Neural progenitor cell (in vitro differentiated cells): ENCODE data around the gene NCF2. TPM values are rescaled to one million over a fixed set of nuclear protein-coding genes. Genes with fewer than 3 reads are reported as not detected.

Experiments used
- DNase-seq: peaks from one replicate; pipeline ENCODE4 v3.0.0-alpha.2; 2016; ENCODE audit warnings: low spot score
- H2AFZ ChIP-seq: fragments of 200-600 bp; sonication (generic); replicated peaks from 2 replicates; pipeline ENCODE4 v1.6.1; 2016; ENCODE audit warnings: antibody characterized with exemption
- H3F3A ChIP-seq: fragments of 200-600 bp; sonication (generic); 2 replicates; pipeline ENCODE4 v1.6.1; 2016; ENCODE audit warnings: antibody characterized with exemption, low read depth
- H3K27ac ChIP-seq: fragments of 200-600 bp; sonication (generic); 2 replicates; pipeline ENCODE4 v1.5.1; 2016; ENCODE audit warnings: mild to moderate bottlenecking
- H3K27me3 ChIP-seq: fragments of 200-600 bp; sonication (generic); 2 replicates; pipeline ENCODE4 v1.6.1; 2016; ENCODE audit warnings: mild to moderate bottlenecking, moderate library complexity
- H3K36me3 ChIP-seq: fragments of 200-600 bp; sonication (generic); 2 replicates; pipeline ENCODE4 v1.5.1; 2016
- H3K4me1 ChIP-seq: fragments of 200-600 bp; sonication (generic); 2 replicates; pipeline ENCODE4 v1.6.1; 2016; ENCODE audit warnings: mixed run types
- H3K4me2 ChIP-seq: fragments of 200-600 bp; sonication (generic); 2 replicates; pipeline ENCODE4 v1.6.1; 2016
- H3K4me3 ChIP-seq: fragments of 200-600 bp; sonication (generic); 2 replicates; pipeline ENCODE4 v1.5.1; 2016
- H3K79me2 ChIP-seq: fragments of 200-600 bp; sonication (generic); 2 replicates; pipeline ENCODE4 v1.6.1; 2016; ENCODE audit warnings: low read depth
- H3K9ac ChIP-seq: fragments of 200-600 bp; sonication (generic); 2 replicates; pipeline ENCODE4 v1.6.1; 2016
- H3K9me3 ChIP-seq: fragments of 200-600 bp; sonication (generic); 2 replicates; pipeline ENCODE4 v1.5.1; 2016; ENCODE audit warnings: low read depth
- H4K20me1 ChIP-seq: fragments of 200-600 bp; sonication (generic); 2 replicates; pipeline ENCODE4 v1.6.1; 2016; ENCODE audit warnings: low read depth
- H3K27ac Mint-ChIP-seq: 3 replicates; pipeline ENCODE4 v1.8.0; 2021; ENCODE audit warnings: mixed read lengths
- H3K27me3 Mint-ChIP-seq: 2 replicates; pipeline ENCODE4 v1.8.0; 2022; ENCODE audit warnings: low read depth, mild to moderate bottlenecking, inconsistent platforms, moderate library complexity, mixed read lengths; ENCODE audit not compliant: insufficient read depth
- H3K36me3 Mint-ChIP-seq: 3 replicates; pipeline ENCODE4 v1.8.0; 2021; ENCODE audit warnings: mixed read lengths
- H3K4me1 Mint-ChIP-seq: 3 replicates; pipeline ENCODE4 v1.8.0; 2021; ENCODE audit warnings: mixed read lengths
- H3K4me3 Mint-ChIP-seq: 3 replicates; pipeline ENCODE4 v1.8.0; 2021; ENCODE audit warnings: mild to moderate bottlenecking, moderate library complexity, mixed read lengths
- H3K9me3 Mint-ChIP-seq: 3 replicates; pipeline ENCODE4 v1.8.0; 2020; ENCODE audit warnings: mixed read lengths
- CTCF ChIP-seq: fragments of 200-600 bp; sonication (generic); IDR thresholded peaks from 2 replicates; pipeline ENCODE4 v1.5.1; 2017; ENCODE audit warnings: antibody characterized with exemption, mild to moderate bottlenecking
- EZH2 ChIP-seq: fragments of 200-600 bp; sonication (generic); IDR thresholded peaks from 2 replicates; pipeline ENCODE4 v1.6.1; 2017; ENCODE audit warnings: antibody characterized with exemption, mild to moderate bottlenecking, moderate library complexity
- EZH2phosphoT487 ChIP-seq: fragments of 200-600 bp; sonication (generic); IDR thresholded peaks from 2 replicates; pipeline ENCODE4 v1.6.1; 2017; ENCODE audit warnings: antibody characterized with exemption
- total RNA-seq: library from RNA; depleted of rRNA; stranded (reverse); fragments of >200 nt; gene quantifications from 2 replicates; pipeline ENCODE4 v1.2.3, GENCODE V29; 2015; ENCODE audit warnings: low replicate concordance

Gene NCF2
- total RNA-seq, 1 donor from 2014 or later, result not detected

GRCh38 chr1:183636334-183636682 is 46.0 kb upstream of the NCF2 start:
- Histone ChIP-seq H3F3A (peaks cover 24% of the 10 kb centered on the region), H3K9me3 (no peaks in the 10 kb centered on the region), H3K36me3 (no peaks in the 10 kb centered on the region), H3K4me1 (peaks cover 28% of the 10 kb centered on the region), H3K4me2 (peak overlapping the region; percentile 94), H3K27ac (no peak overlapping the region), H3K79me2 (peaks cover 37% of the 10 kb centered on the region), H3K27me3 (peaks cover 19% of the 10 kb centered on the region), H2AFZ (peak overlapping the region; percentile 11), H4K20me1 (peaks cover 30% of the 10 kb centered on the region), H3K9ac (no peak overlapping the region), H3K4me3 (peak overlapping the region; percentile 80)
- DNase-seq, result no peak
- Mint-ChIP-seq H3K27ac (peak overlapping the region; percentile 54), H3K4me3 (peak overlapping the region; percentile 100), H3K27me3 (peaks cover 8% of the 10 kb centered on the region), H3K4me1 (peaks cover 40% of the 10 kb centered on the region), H3K9me3 (no peaks in the 10 kb centered on the region), H3K36me3 (no peaks in the 10 kb centered on the region)
- TF ChIP-seq EZH2, result no peak
- TF ChIP-seq CTCF, result no peak

GRCh38 chr1:183635606-183636333 is 45.5 kb upstream of the NCF2 start, which contains the start of gene ARPC5:
Gene ARPC5 (minus strand): TSS chr1:183635783. CDS start chr1:183635659, 124 bp downstream.
- no peaks in the 10 kb centered on the region for H3K9me3 ChIP-seq
- peaks cover 28% of the 10 kb centered on the region for H3K4me1 ChIP-seq
- H3K9me3 Mint-ChIP-seq, result no peaks in the 10 kb centered on the region
- H3K27me3 Mint-ChIP-seq, result peaks cover 8% of the 10 kb centered on the region
- H3F3A ChIP-seq, result peaks cover 24% of the 10 kb centered on the region
- peaks cover 42% of the 10 kb centered on the region for H3K4me1 Mint-ChIP-seq
- H3K4me2 ChIP-seq, result peak within 1 kb of the TSS; percentile 94
- peaks cover 19% of the 10 kb centered on the region for H3K27me3 ChIP-seq
- peak within 1 kb of the TSS; percentile 100 for H3K4me3 Mint-ChIP-seq
- H3K36me3 ChIP-seq, result no peaks in the 10 kb centered on the region
- TF ChIP-seq EZH2phosphoT487 (no peak), CTCF (no peak), EZH2 (no peak)
- peaks cover 30% of the 10 kb centered on the region for H4K20me1 ChIP-seq
- peak within 1 kb of the TSS; percentile 45 for H2AFZ ChIP-seq
- peaks cover 1% of the 10 kb centered on the region for H3K36me3 Mint-ChIP-seq
- H3K79me2 ChIP-seq, result peaks cover 37% of the 10 kb centered on the region
- H3K9ac ChIP-seq, result peak within 1 kb of the TSS; percentile 45
- H3K4me3 ChIP-seq, result peak within 1 kb of the TSS; percentile 80
- peak; percentile 96 for DNase-seq
- peak within 1 kb of the TSS; percentile 99 for H3K27ac Mint-ChIP-seq
- peak within 1 kb of the TSS; percentile 61 for H3K27ac ChIP-seq

- H3K4me1 ChIP-seq, result peaks cover 28% of the 10 kb centered on the region
- H3K36me3 ChIP-seq, result peaks cover 4% of the 10 kb centered on the region
- peak overlapping the region; percentile 100 for H3K4me3 Mint-ChIP-seq
- H3F3A ChIP-seq, result peaks cover 24% of the 10 kb centered on the region
- H2AFZ ChIP-seq, result peak overlapping the region; percentile 45
- H3K4me3 ChIP-seq, result peak overlapping the region; percentile 80
- peak overlapping the region; percentile 94 for H3K4me2 ChIP-seq
- DNase-seq, result no peak
- peak overlapping the region; percentile 45 for H3K9ac ChIP-seq
- H3K79me2 ChIP-seq, result peaks cover 37% of the 10 kb centered on the region
- TF ChIP-seq EZH2 (no peak), CTCF (peak; percentile 10)
- peaks cover 8% of the 10 kb centered on the region for H3K27me3 Mint-ChIP-seq
- H3K9me3 Mint-ChIP-seq, result no peaks in the 10 kb centered on the region
- peak overlapping the region; percentile 61 for H3K27ac ChIP-seq
- H3K27me3 ChIP-seq, result peaks cover 19% of the 10 kb centered on the region
- peaks cover 45% of the 10 kb centered on the region for H3K4me1 Mint-ChIP-seq
- H3K27ac Mint-ChIP-seq, result peak overlapping the region; percentile 99
- no peaks in the 10 kb centered on the region for H3K9me3 ChIP-seq
- peaks cover 1% of the 10 kb centered on the region for H3K36me3 Mint-ChIP-seq
- peaks cover 30% of the 10 kb centered on the region for H4K20me1 ChIP-seq
Measured at GRCh38 chr1:183635099-183635605, 44.9 kb upstream of the NCF2 start.
